Dendritic cell treated with granulocyte-macrophage colony-stimulating factor and Interleukin-4, amounts not matched to agents 40 ng/mL and 50 ng/mL, for 4 days (primary cell): Measurements from ENCODE around the gene ARSA.

Experiments
- H3K27ac Mint-ChIP-seq: one replicate; pipeline ENCODE4 v1.8.0; 2022; ENCODE audit warnings: mild to moderate bottlenecking, mixed read lengths
- H3K27me3 Mint-ChIP-seq: one replicate; pipeline ENCODE4 v1.8.0; 2022; ENCODE audit warnings: mild to moderate bottlenecking, mixed read lengths
- H3K36me3 Mint-ChIP-seq: one replicate; pipeline ENCODE4 v1.8.0; 2022; ENCODE audit warnings: low read depth, mixed read lengths
- H3K4me1 Mint-ChIP-seq: one replicate; pipeline ENCODE4 v1.8.0; 2022; ENCODE audit warnings: low read depth, mixed read lengths
- H3K4me3 Mint-ChIP-seq: one replicate; pipeline ENCODE4 v1.8.0; 2022; ENCODE audit warnings: mild to moderate bottlenecking, moderate library complexity, mixed read lengths
- H3K9me3 Mint-ChIP-seq: one replicate; pipeline ENCODE4 v1.8.0; 2022; ENCODE audit warnings: mixed read lengths
- intact Hi-C: fragments of 100-400 bp; cut with micrococcal nuclease; formaldehyde crosslinking; loops from one replicate; pipeline ENCODE4 v1.15.0; 2022

Gene ARSA

GRCh38 chr22:50627642-50628542 is at the start of gene ARSA:
Gene ARSA, minus strand, starts transcription at chr22:50628152. Its CDS starts 373 bp downstream, at chr22:50627779.
- intact Hi-C loops, result loop anchor here (5.0 kb wide), 1 partner anchor 64 kb away; no protein-coding TSS in a partner anchor
- Mint-ChIP-seq H3K27me3 (peaks cover 1% of the 10 kb centered on the region), H3K4me1 (peaks cover 35% of the 10 kb centered on the region), H3K36me3 (peaks cover 41% of the 10 kb centered on the region), H3K9me3 (no peaks in the 10 kb centered on the region), H3K27ac (peak within 1 kb of the TSS; percentile 87), H3K4me3 (peak within 1 kb of the TSS; percentile 73)

- H3K27ac Mint-ChIP-seq, result no peak overlapping the region
- H3K27me3 Mint-ChIP-seq, result peaks cover 50% of the 10 kb centered on the region
- no peaks in the 10 kb centered on the region for H3K9me3 Mint-ChIP-seq
- intact Hi-C loops, result no loop called here
- H3K36me3 Mint-ChIP-seq, result no peaks in the 10 kb centered on the region
- H3K4me3 Mint-ChIP-seq, result no peak overlapping the region
- H3K4me1 Mint-ChIP-seq, result peaks cover 26% of the 10 kb centered on the region
Measured at GRCh38 chr22:50676661-50677492, 48.9 kb upstream of the ARSA start.

DNA sequence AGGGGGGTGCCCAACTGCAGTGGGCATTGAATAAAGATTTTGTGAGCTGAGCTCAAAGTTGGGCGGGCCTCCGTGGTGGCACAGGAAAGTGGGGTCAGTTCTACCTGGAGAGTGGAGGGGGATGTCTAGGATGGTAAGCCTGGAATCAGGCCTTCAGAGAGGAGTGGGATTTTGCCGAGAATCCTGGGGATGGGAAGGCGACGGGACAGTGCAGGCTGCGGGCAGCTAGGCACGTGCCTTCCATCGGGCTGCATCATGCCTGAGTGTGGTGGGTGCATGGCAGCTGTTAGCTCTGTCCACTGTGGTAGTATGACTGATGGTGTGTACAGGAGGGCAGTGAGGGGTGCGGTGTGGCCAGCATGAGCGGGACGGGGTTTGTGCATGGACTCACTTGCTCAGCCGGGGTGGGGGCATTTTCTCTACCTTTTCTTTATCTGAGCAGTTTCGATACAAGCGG is 48.3 kb upstream of the ARSA start:
- Mint-ChIP-seq H3K27me3 (peaks cover 56% of the 10 kb centered on the region), H3K4me3 (no peak overlapping the region), H3K27ac (no peak overlapping the region)

DNA sequence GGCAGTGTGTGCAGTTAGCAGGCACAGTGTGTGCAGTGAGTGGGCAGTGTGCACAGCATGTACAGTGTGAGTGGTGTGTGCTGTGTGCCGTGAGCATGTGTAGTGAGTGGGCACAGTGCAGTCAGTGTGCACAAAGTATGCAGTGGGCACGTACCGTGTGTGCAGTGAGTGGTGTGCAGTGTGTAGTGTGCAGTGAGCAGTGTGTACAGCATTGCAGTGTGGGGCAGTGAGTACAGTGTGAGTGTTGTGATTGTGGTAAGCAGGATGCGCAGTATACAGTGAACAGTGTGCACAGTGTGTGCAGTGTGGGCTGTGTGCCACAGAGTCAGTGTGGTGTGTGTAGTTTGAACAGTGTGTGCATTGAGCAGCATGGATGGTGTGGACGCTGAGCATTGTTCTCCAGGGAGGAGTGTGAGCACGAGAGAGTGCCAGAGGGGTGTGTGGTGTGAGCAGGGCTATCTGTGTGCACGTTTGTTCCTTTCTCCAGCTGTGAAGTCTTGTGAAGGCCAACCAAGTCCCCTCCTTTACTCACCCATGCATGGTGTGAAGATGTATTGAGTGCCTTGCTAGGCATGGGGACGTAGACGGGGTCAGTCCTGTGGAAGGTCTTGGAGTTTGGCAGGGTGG is 47.7 kb upstream of the ARSA start:
- H3K4me1 Mint-ChIP-seq, result peaks cover 30% of the 10 kb centered on the region
- no peaks in the 10 kb centered on the region for H3K36me3 Mint-ChIP-seq
- H3K9me3 Mint-ChIP-seq, result no peaks in the 10 kb centered on the region
- no peak overlapping the region for H3K4me3 Mint-ChIP-seq
- peaks cover 62% of the 10 kb centered on the region for H3K27me3 Mint-ChIP-seq
- H3K27ac Mint-ChIP-seq, result no peak overlapping the region
- intact Hi-C loops, result no loop called here

More for the DNA sequence above, 48.3 kb upstream of the ARSA start:
- H3K9me3 Mint-ChIP-seq, result no peaks in the 10 kb centered on the region
- no peaks in the 10 kb centered on the region for H3K36me3 Mint-ChIP-seq
- peaks cover 29% of the 10 kb centered on the region for H3K4me1 Mint-ChIP-seq
- intact Hi-C loops, result no loop called here

DNA sequence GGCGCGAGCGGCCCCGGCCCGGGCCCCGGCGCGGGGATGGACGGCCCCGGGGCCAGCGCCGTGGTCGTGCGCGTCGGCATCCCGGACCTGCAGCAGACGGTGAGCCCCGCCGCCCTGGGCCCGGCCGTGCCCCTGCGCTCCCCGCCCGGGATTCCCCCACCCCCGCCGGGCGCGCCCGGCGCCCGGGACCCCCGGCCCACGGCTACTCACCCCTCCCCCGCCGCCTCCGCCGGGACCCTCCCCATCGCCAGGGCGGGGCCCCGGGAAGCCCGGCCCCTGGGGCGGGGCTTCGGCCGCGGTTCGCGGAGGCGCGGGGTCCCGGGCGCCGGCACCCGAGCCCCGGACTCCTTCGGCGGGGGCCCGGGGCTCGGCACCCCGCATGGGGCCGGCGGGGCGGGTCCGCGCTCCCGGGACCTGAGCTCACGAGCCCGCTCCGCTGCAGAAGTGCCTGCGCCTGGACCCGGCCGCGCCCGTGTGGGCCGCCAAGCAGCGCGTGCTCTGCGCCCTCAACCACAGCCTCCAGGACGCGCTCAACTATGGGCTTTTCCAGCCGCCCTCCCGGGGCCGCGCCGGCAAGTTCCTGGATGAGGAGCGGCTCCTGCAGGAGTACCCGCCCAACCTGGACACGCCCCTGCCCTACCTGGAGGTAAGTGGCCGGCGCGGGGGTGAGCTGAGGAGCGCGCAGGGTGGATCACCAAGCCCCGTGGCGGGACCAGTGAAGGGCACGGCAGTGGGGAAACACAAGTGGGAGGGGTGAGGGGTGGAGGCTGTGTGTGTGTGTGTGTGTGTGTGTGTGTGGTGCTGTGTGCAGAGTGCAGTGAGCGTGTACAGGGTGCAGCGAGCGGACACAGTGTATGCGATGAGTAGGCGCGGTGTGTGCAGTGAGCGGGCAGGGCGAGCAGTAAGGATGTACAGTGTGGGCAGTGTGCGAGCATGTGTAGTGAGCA is 46.9 kb upstream of the ARSA start:
- Mint-ChIP-seq H3K4me3 (peak overlapping the region; percentile 60), H3K27me3 (peaks cover 68% of the 10 kb centered on the region), H3K36me3 (no peaks in the 10 kb centered on the region), H3K27ac (no peak overlapping the region), H3K9me3 (no peaks in the 10 kb centered on the region), H3K4me1 (peaks cover 33% of the 10 kb centered on the region)
- intact Hi-C loops, result no loop called here

GRCh38 chr22:50674130-50674500 is 46.2 kb upstream of the ARSA start:
- no peak overlapping the region for H3K27ac Mint-ChIP-seq
- intact Hi-C loops, result no loop called here
- H3K4me3 Mint-ChIP-seq, result peak overlapping the region; percentile 35
- H3K9me3 Mint-ChIP-seq, result no peaks in the 10 kb centered on the region
- H3K27me3 Mint-ChIP-seq, result peaks cover 72% of the 10 kb centered on the region
- H3K4me1 Mint-ChIP-seq, result peaks cover 33% of the 10 kb centered on the region
- no peaks in the 10 kb centered on the region for H3K36me3 Mint-ChIP-seq

DNA sequence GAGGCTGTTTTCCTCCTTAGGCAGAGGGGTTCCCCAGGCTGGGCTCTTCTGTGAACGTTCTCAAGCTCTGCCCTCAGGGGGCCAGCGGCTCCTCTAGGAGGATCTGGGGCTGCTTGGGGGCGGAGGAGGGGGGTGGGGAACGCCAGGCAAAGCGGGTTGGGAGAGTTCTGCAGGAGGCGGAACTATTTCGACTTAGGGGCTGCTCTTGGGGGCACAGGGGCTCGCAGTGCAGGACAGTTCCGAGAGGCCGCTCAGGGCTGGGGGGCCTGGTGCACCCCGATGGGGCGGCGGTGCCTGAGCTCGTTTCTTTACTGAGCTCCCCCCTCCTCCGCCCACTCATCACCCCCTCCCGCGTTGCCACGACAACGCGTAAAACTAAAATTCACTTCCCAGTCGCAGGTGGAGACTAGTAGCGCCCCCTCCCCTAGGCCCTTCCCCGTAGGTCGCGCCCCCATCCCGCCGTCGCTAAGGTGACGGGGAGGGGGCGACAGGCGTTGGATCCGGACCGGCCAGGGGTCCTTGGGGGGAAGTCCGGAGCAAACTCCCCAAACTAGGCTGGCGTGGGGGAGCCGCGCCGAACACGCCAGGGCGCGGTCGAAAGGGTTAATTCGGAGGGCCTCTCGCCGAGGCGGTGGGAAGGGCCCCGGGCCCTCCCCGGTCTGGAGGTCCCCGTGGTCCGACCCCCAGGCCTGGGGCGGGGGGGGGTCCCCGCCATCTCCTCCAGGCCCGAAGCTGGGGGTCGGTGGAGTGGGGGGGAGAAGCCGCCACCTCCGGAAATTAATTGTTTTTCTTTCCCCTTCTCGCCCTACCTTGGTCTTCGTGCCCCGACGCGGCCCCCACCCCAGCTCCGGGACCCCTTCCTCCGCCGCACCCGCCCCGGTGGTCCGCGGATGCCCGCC is 45.5 kb upstream of the ARSA start:
- Mint-ChIP-seq H3K36me3 (no peaks in the 10 kb centered on the region), H3K4me3 (peak overlapping the region; percentile 57), H3K4me1 (peaks cover 33% of the 10 kb centered on the region), H3K27ac (peak overlapping the region; percentile 12), H3K27me3 (peaks cover 72% of the 10 kb centered on the region), H3K9me3 (no peaks in the 10 kb centered on the region)
- intact Hi-C loops, result no loop called here

GRCh38 chr22:50672471-50673230 is 44.7 kb upstream of the ARSA start, which contains the start of gene SHANK3:
Gene SHANK3, plus strand, starts transcription at chr22:50672823.
- Mint-ChIP-seq H3K9me3 (no peaks in the 10 kb centered on the region), H3K27ac (peak within 1 kb of the TSS; percentile 12), H3K27me3 (peaks cover 75% of the 10 kb centered on the region), H3K36me3 (no peaks in the 10 kb centered on the region), H3K4me3 (peak within 1 kb of the TSS; percentile 57), H3K4me1 (peaks cover 33% of the 10 kb centered on the region)
- intact Hi-C loops, result no loop called here

DNA sequence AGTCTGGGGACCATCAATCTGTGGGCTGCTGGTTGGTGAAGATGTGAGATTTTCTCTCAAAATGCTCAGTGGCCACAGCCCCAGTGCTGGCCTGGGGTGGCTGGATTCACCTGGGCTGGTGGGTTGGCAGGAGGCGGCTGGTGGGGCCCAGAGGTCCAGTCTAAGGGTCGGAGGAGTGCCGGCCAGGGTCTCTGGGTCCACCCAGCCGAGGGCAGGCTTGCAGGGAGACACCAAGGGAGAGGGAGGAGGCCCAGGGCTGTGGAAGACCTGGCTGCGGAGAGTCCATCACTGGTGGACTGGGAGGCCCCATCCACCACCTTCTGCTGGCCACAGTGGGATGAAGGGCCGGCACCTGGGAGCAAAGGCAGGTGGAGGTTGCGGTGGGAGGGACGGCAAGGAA is 44.1 kb upstream of the ARSA start:
- H3K9me3 Mint-ChIP-seq, result no peaks in the 10 kb centered on the region
- intact Hi-C loops, result no loop called here
- peaks cover 70% of the 10 kb centered on the region for H3K27me3 Mint-ChIP-seq
- peaks cover 33% of the 10 kb centered on the region for H3K4me1 Mint-ChIP-seq
- no peaks in the 10 kb centered on the region for H3K36me3 Mint-ChIP-seq
- H3K27ac Mint-ChIP-seq, result no peak overlapping the region
- H3K4me3 Mint-ChIP-seq, result no peak overlapping the region

GRCh38 chr22:50671641-50672040 is 43.7 kb upstream of the ARSA start:
- Mint-ChIP-seq H3K36me3 (no peaks in the 10 kb centered on the region), H3K4me1 (peaks cover 33% of the 10 kb centered on the region), H3K9me3 (no peaks in the 10 kb centered on the region), H3K4me3 (no peak overlapping the region), H3K27ac (no peak overlapping the region), H3K27me3 (peaks cover 66% of the 10 kb centered on the region)
- intact Hi-C loops, result no loop called here

DNA sequence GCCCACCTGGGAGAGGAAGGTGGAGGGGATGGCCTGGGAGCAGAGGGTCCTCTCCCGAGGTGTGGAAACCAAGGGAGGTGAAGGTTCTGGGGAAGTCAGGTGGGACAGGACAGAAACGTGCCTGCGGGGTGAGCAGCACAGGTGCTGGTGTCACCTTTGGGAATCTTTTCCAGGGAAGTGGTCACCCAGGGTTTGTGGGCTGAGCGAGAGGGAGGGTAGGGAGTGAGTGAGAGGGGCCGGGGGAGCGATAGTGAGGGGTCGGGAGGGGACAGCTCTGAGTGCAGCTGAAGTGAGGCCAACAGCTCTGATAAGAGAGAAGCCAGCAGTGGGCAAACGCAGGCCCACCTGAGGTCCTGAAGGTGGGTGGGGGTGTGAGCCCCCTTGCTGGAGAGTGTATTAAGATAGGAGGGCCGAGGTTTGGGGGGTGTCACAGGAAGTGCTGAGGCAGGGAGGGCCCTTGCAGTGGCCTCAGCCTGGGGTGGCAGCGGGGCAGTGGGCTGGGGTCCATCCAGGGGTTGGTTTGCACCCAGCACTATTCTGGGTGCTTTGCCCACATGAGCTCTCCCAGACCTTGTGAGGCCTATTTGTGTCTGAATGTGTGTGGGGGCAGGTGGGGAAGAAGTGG is 43.1 kb upstream of the ARSA start:
- H3K27ac Mint-ChIP-seq, result no peak overlapping the region
- no peaks in the 10 kb centered on the region for H3K9me3 Mint-ChIP-seq
- no peak overlapping the region for H3K4me3 Mint-ChIP-seq
- H3K4me1 Mint-ChIP-seq, result peaks cover 33% of the 10 kb centered on the region
- H3K27me3 Mint-ChIP-seq, result peaks cover 61% of the 10 kb centered on the region
- H3K36me3 Mint-ChIP-seq, result no peaks in the 10 kb centered on the region
- intact Hi-C loops, result no loop called here
